Stimulated activated CD8-positive, alpha-beta memory T cell treated with anti-CD3 and anti-CD28 coated beads, Interleukin-12 subunit alpha, Interleukin-12 subunit beta, amount 100 ng/mL, for 24 hours (primary cell): ENCODE data around the gene RTN4RL1.

ENCODE experiments used
- DNase-seq: peaks from one replicate; pipeline ENCODE4 v3.0.0-alpha.2; 2020; ENCODE audit errors: extremely low read depth

RTN4RL1 gene

GRCh38 chr17:1919201-1919600, 105.9 kb downstream of the RTN4RL1 start:
- DNase-seq = no peak

- DNase-seq = no peak
Measured at GRCh38 chr17:1918346-1919162, 106.6 kb downstream of the RTN4RL1 start.

GRCh38 chr17:1916963-1917715, 108.0 kb downstream of the RTN4RL1 start:
- no peak for DNase-seq

- no peak for DNase-seq
Measured at GRCh38 chr17:1916316-1916715, 108.8 kb downstream of the RTN4RL1 start.

- no peak for DNase-seq
Measured at GRCh38 chr17:1915889-1916288, 109.2 kb downstream of the RTN4RL1 start.

GRCh38 chr17:1914661-1915083, 110.5 kb downstream of the RTN4RL1 start:
- no peak for DNase-seq

GRCh38 chr17:1913702-1914101, 111.4 kb downstream of the RTN4RL1 start:
- no peak for DNase-seq

GRCh38 chr17:1912146-1912545, 113.0 kb downstream of the RTN4RL1 start:
- no peak for DNase-seq

GRCh38 chr17:1909985-1910384, 115.1 kb downstream of the RTN4RL1 start:
- DNase-seq = no peak

GRCh38 chr17:1908699-1909309, 116.3 kb downstream of the RTN4RL1 start:
- no peak for DNase-seq

- no peak for DNase-seq
Measured at GRCh38 chr17:1907909-1908698, 117.0 kb downstream of the RTN4RL1 start.

- DNase-seq = no peak
Measured at GRCh38 chr17:1907216-1907631, 117.9 kb downstream of the RTN4RL1 start.

- DNase-seq = no peak
Measured at GRCh38 chr17:1906662-1907101, 118.5 kb downstream of the RTN4RL1 start.

GRCh38 chr17:1905190-1905913, 119.8 kb downstream of the RTN4RL1 start:
- DNase-seq = no peak

GRCh38 chr17:1904273-1905182, 120.6 kb downstream of the RTN4RL1 start:
- DNase-seq = no peak

- DNase-seq = no peak
Measured at GRCh38 chr17:1899403-1900000, 125.6 kb downstream of the RTN4RL1 start.

- no peak for DNase-seq
Measured at GRCh38 chr17:1898872-1899271, 126.3 kb downstream of the RTN4RL1 start.

- DNase-seq = no peak
Measured at GRCh38 chr17:1898332-1898731, 126.8 kb downstream of the RTN4RL1 start.

- DNase-seq = no peak
Measured at GRCh38 chr17:1897105-1897656, 128.0 kb downstream of the RTN4RL1 start.
